Tibial nerve (tissue), 4 donors: Measurements from ENCODE around the gene DNAJB9. TPM values are rescaled to one million over a fixed set of nuclear protein-coding genes. Genes with fewer than 3 reads are reported as not detected.

Experiments used
- DNase-seq, 2 donors: peaks; one replicate each; pipeline ENCODE4 v3.0.0-alpha.2; 2019; ENCODE audit warnings: low spot score in 2 of 2
- H3K27ac ChIP-seq, 4 donors: fragments of 200-600 bp; sonication (generic) in 3 of 4; one replicate each; pipeline ENCODE4 v1.5.1; 2017 to 2019; ENCODE audit warnings: mild to moderate bottlenecking in 1 of 4
- H3K27me3 ChIP-seq, 2 donors: fragments of 200-600 bp; sonication (generic) in 1 of 2; one replicate each; pipeline versions ENCODE4 v1.5.1 to v1.6.0; 2017 to 2019
- H3K36me3 ChIP-seq, 3 donors: fragments of 200-600 bp; sonication (generic); one replicate each; pipeline ENCODE4 v1.5.1; 2018 to 2019
- H3K4me1 ChIP-seq, 4 donors: fragments of 200-600 bp; sonication (generic) in 3 of 4; one replicate each; pipeline ENCODE4 v1.5.1; 2017 to 2019
- H3K4me3 ChIP-seq, 4 donors: fragments of 200-600 bp; sonication (generic) in 3 of 4; one replicate each; pipeline ENCODE4 v1.5.1; 2017 to 2019; ENCODE audit warnings: mild to moderate bottlenecking in 1 of 4, moderate library complexity in 1 of 4
- H3K9me3 ChIP-seq, 4 donors: fragments of 200-600 bp; sonication (generic) in 3 of 4; one replicate each; pipeline ENCODE4 v1.5.1; 2017 to 2019
- EP300 ChIP-seq, 2 donors: sonication (generic); formaldehyde crosslinking; IDR thresholded peaks; one replicate each; pipeline ENCODE4 v1.6.1; 2017; ENCODE audit warnings: antibody characterized with exemption in 2 of 2, mild to moderate bottlenecking in 1 of 2
- POLR2A ChIP-seq, 2 donors: fragments of 450-650 bp; IDR thresholded peaks; one replicate each; pipeline ENCODE4 v1.6.1; 2017; ENCODE audit warnings: antibody characterized with exemption in 2 of 2, mild to moderate bottlenecking in 2 of 2, moderate library complexity in 2 of 2
- WGBS, 2 donors: methylation state at CpG; one replicate each; pipeline ENCODE4 v1.1.5; 2018; 5-methylcytosine and 5-hydroxymethylcytosine counted together
- total RNA-seq, 4 donors: library from RNA; depleted of rRNA; stranded (reverse); fragments of >200 nt; gene quantifications; one replicate each; pipeline ENCODE4 v1.1.0, GENCODE V29; 2016
- TF ChIP-seq, protein P1 (sequence below), 5 experiments: fragments of 200-600 bp in 3 of 5; fragments of 450-650 bp in 2 of 5; sonication (generic) in 3 of 5; IDR thresholded peaks; one replicate each; pipeline ENCODE4 v1.5.1; 2016 to 2019; ENCODE audit warnings: antibody characterized with exemption in 5 of 5, mild to moderate bottlenecking in 3 of 5, moderate library complexity in 2 of 5

Gene DNAJB9
- total RNA-seq, 4 donors from 2014 or later = 14.7 to 20.4 (median 16.9) TPM

DNA sequence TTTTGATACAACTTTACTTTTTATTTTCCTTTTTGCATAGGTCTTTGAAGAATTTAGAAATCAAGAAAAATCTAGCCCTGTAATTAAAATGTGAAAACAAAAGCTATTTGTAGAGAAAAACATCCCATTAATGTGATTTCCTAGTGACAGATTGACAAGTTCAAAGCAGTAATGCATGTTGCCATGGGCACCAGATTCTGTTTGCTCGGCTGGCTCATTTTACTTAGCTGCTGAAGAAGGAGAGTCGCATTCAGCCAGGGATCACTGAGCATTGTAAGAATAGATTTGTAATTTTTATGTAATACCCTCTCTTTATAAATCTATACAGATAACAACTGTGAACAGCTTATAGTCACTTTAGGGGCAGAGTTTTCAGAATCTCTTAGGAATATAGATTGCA, 28.5 kb downstream of the DNAJB9 start:
- H3K27ac ChIP-seq = no peak overlapping the region
- no peaks in the 10 kb centered on the region for H3K9me3 ChIP-seq
- H3K4me1 ChIP-seq = no peaks in the 10 kb centered on the region
- H3K4me3 ChIP-seq = no peak overlapping the region
- no peaks in the 10 kb centered on the region for H3K36me3 ChIP-seq
- DNase-seq = no peak
- TF ChIP-seq, protein P1, sequence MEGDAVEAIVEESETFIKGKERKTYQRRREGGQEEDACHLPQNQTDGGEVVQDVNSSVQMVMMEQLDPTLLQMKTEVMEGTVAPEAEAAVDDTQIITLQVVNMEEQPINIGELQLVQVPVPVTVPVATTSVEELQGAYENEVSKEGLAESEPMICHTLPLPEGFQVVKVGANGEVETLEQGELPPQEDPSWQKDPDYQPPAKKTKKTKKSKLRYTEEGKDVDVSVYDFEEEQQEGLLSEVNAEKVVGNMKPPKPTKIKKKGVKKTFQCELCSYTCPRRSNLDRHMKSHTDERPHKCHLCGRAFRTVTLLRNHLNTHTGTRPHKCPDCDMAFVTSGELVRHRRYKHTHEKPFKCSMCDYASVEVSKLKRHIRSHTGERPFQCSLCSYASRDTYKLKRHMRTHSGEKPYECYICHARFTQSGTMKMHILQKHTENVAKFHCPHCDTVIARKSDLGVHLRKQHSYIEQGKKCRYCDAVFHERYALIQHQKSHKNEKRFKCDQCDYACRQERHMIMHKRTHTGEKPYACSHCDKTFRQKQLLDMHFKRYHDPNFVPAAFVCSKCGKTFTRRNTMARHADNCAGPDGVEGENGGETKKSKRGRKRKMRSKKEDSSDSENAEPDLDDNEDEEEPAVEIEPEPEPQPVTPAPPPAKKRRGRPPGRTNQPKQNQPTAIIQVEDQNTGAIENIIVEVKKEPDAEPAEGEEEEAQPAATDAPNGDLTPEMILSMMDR (IDR thresholded peaks at IDR 0.05) = no peak
- TF ChIP-seq EP300 (IDR thresholded peaks at IDR 0.05) (no peak), POLR2A (IDR thresholded peaks at IDR 0.05) (no peak)
- no peaks in the 10 kb centered on the region for H3K27me3 ChIP-seq
- WGBS, 2 donors = 41 to 52% methylated on average over 2 of the region's 2 CpGs

DNA sequence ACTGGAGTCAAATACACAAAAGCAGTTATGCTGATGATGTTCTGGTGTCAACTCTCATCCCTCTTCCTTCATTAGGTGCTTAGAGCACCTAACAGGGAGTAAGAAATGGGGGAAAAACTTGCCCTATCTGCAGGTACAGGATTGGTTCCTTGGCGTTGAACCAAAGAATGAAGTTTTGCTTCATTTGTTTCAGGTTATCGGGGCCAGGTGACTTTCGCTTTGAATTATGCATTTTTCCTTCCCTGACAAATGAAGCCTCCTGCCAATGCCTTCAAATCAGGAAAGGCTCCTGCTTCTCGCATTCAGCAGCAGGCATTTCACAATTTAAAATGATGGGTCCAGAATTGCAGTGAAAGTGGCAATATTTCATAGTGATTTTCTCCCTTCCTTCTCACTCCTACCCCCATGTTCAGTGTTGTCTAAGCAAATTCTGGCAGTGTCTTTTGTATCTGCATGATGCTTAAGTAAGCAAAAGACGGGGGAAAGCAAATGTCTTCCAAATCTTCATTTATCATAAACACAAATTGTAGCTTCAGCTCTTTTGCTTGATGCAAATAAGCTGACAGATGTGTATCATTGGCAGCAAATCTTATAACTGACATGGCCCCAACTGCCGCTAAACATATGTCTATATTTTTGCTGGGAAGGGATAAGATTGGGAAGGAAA, 29.4 kb downstream of the DNAJB9 start:
- WGBS, 2 donors = 85 to 91% methylated on average over 6 of the region's 6 CpGs
- no peak overlapping the region for H3K4me3 ChIP-seq

DNA sequence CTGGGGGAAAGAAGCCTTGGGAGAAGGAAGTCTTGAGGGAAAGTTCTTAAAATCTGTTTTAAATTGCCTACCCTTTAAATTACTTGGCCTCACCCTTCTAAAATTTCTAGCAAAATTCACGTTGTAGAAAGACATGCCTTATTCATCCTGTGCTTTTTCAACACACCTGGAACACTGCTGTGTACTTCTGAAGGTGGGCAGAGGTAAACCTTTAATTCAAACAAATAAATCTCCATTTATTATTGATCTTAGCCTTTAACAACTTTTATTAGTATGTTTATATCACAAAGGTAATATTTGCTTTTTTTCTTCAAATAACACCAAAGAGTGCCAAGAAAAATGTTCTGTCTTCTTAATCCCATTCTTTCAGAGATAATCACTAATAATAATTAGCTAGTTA, 30.7 kb downstream of the DNAJB9 start:
- Histone ChIP-seq H3K27me3 (no peaks in the 10 kb centered on the region), H3K27ac (no peak overlapping the region), H3K9me3 (no peaks in the 10 kb centered on the region), H3K4me3 (no peak overlapping the region), H3K36me3 (no peaks in the 10 kb centered on the region), H3K4me1 (no peaks in the 10 kb centered on the region)
- TF ChIP-seq POLR2A (IDR thresholded peaks at IDR 0.05) (no peak), EP300 (IDR thresholded peaks at IDR 0.05) (no peak)
- TF ChIP-seq, protein P1 (IDR thresholded peaks at IDR 0.05) = no peak
- WGBS, 2 donors = 62 to 71% methylated on average over 1 of the region's 1 CpG
- DNase-seq = no peak

More for the DNA sequence above, 29.4 kb downstream of the DNAJB9 start:
- Histone ChIP-seq H3K4me1 (no peaks in the 10 kb centered on the region), H3K27me3 (no peaks in the 10 kb centered on the region), H3K9me3 (no peaks in the 10 kb centered on the region), H3K27ac (no peak overlapping the region), H3K36me3 (no peaks in the 10 kb centered on the region)
- DNase-seq = no peak
- TF ChIP-seq POLR2A (IDR thresholded peaks at IDR 0.05) (no peak), EP300 (IDR thresholded peaks at IDR 0.05) (no peak)
- TF ChIP-seq, protein P1 (IDR thresholded peaks at IDR 0.05) = no peak

DNA sequence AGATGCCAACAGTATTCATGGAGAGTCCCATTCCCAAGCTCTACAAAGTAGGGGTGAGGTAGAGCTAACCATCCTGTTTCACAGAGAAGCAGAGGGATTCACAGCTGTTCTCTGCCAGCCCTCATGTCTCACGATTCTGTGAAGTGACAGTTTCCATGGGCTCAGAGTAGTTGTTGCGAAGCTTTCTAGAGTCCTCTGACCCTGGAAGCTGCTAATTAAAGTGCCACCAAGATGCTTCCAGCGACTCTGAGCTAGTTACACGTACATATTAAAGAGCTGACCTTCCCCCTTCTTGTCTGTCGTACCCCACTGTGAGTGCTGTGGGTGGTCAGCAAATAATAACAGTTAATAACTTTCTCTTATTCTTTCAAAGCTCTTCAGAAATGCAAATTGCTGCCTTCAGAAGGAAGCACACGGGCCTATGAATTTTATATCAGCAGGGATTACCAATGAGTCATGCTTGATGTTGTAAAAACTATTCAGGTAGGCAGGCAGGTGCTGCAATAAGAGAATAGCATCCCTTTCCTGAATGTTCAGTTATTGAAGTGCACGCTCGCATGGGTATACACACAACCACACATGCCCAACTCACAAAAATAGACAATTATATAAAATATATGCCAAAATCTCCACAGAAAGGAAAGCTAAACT, 34.1 kb downstream of the DNAJB9 start:
- no peak for TF ChIP-seq POLR2A (IDR thresholded peaks at IDR 0.05)
- TF ChIP-seq, protein P1 (IDR thresholded peaks at IDR 0.05) = no peak
- no peak for TF ChIP-seq EP300 (IDR thresholded peaks at IDR 0.05)
- Histone ChIP-seq H3K4me3 (no peak overlapping the region), H3K36me3 (no peaks in the 10 kb centered on the region), H3K9me3 (no peaks in the 10 kb centered on the region), H3K4me1 (no peaks in the 10 kb centered on the region), H3K27ac (no peak overlapping the region), H3K27me3 (no peaks in the 10 kb centered on the region)
- WGBS, 2 donors = 64 to 71% methylated on average over 8 of the region's 8 CpGs
- no peak for DNase-seq

DNA sequence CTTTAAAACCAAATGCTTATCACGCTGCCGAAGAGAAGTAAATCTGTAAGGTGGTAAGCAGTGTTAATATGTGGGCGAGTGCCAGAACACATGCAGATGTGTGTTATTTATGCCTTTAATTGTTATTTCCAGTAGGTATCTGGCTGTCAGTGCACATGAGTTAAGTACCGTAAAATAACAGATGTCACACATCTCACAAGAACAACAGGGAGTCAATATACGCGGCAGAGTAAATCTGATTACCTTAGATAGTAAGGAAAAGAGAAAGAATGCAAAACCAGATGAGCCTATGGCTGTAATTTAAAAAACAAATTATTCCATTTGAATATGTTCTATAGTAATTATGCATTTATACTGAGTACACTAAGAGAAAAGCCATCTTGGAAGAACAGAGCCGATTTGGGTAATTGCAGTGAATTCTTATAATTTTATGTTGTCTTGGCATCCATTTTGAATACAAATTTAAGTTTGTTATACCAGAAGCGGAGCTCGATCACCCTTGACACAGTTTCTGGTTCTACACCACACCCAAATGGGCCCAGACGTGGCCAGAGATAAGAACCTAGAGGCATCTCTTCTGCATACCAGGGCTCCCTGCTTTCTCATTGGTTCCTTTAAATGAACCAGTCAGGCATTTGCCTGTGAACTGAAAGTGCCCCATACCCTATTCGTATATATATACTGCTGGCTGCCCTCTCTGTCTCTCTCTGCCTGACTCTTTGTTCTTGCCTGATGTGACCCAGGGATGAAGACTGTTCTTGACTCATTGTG, 34.8 kb downstream of the DNAJB9 start:
- H3K4me1 ChIP-seq = no peaks in the 10 kb centered on the region
- no peak for DNase-seq
- H3K27ac ChIP-seq = no peak overlapping the region
- no peaks in the 10 kb centered on the region for H3K9me3 ChIP-seq
- no peak for TF ChIP-seq POLR2A (IDR thresholded peaks at IDR 0.05)
- TF ChIP-seq, protein P1 (IDR thresholded peaks at IDR 0.05) = no peak
- TF ChIP-seq EP300 (IDR thresholded peaks at IDR 0.05) = no peak
- H3K27me3 ChIP-seq = no peaks in the 10 kb centered on the region
- WGBS, 2 donors = 73 to 77% methylated on average over 11 of the region's 11 CpGs
- H3K4me3 ChIP-seq = no peak overlapping the region
- no peaks in the 10 kb centered on the region for H3K36me3 ChIP-seq
